Activated T-cell treated with anti-CD3 and anti-CD28 coated beads for 4 hours (primary cell): ENCODE results near the gene PAPSS2.

ENCODE experiments used
- DNase-seq: peaks from one replicate; pipeline ENCODE4 v3.0.0-alpha.2; 2020

Gene PAPSS2

DNA sequence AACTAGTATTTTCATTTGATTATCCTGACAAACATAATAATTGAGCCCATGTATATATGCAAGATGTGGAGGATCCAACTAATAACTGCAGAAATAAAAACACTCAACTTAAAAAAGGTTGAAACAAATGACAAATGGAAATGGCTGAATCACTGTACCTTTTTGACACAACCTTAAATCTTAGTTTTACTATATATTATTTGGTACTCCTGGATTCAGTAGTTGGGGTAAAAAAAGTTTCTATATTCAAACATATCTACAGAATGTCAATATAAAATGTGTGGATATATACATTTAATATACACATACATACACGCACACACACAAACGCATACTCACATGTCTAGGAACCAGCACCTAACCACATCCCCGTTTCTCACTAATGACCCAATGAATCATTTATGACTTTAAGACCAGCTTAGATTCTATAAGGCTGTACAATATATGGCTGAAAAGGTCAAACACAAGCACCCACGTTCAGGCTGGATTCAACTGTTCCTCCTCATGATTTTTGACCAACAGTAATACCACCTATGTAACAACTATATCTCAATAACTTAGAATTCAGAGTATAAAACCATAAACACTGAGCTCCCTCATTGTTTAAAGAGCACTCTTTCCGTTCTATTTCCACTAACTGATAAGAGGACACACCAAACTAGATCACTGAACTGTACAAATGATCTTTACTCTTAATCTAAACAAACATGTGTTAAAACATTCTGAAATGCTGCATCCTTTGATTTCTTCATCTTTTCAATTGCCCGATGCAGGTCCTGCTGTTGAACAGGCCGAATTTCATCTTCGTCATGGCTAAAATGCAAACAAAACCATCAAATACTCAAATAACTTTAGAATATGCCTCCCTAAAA is 94.6 kb downstream of the PAPSS2 start:
- DNase-seq, result no peak

GRCh38 chr10:87757685-87758084 is 98.0 kb downstream of the PAPSS2 start:
- no peak for DNase-seq

DNA sequence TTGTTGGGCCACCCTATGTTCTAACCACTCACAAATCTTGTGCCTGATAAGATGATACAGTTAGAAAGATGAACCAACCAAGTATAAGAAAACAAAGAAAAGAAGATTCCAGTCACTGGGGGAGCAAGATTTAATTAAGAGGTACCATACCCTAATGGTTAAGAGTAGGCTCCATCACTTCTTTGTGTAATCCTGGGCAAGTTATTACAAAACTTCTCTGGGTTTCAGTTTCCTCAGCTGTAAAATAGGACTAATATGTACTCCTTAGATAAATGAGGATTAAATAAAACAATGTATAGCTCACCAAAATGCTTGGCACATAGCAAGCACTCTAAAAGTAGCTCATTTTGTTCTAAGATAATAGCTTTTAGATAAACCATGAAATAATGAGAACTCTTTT is 99.9 kb downstream of the PAPSS2 start:
- no peak for DNase-seq

DNA sequence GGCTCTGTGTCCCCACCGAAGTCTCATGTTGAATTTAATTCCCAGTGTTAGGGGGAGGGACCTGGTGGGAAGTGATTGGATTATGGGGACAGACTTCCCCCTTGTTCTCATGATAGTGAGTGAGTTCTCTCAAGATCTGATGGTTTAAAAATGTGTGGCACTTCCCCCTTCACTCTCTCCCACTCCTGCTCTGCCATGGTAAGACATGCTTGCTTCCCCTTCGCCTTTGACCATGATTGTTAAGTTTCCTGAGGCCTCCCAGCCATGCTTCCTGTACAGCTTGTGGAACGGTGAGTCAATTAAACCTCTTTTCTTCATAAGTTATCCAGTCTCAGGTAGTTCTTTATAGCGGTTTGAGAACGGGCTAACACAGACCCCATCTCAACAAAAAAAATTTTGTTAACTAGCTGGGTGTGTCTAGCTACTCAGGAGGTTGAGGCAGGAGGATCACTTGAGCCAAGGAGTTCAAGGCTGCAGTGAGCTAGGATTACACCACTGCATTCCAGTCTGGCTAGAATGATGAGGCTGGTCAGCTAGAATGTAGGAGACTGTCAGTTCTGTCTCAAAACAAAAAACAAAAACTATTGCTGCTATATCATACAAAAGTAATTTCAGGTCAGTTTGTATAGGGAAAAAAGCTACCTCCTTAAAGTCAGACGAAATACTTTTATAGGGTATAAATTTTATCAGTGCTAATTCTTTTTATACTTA is 100.7 kb downstream of the PAPSS2 start:
- no peak for DNase-seq

- no peak for DNase-seq
Measured at GRCh38 chr10:87761153-87761552, 101.5 kb downstream of the PAPSS2 start.

DNA sequence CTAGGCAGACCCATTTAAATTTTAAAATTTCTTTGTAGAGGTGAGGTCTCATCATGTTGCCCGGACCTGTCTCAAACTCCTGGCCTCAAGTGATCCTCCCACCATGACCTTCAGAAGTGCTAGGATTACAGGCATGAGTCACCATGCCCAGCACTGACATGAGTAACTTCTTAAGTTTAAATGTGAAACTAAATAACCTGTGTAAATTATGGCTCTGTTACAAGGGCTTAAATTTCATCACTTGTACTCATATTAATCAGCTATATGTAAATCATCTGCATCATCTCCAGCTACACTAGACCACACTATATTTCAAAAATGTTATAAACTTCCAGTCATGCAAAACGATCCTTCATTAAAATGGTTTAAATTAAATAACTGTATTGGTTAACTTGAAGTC is 102.2 kb downstream of the PAPSS2 start:
- no peak for DNase-seq

GRCh38 chr10:87763086-87763861 is 103.6 kb downstream of the PAPSS2 start:
- no peak for DNase-seq

DNA sequence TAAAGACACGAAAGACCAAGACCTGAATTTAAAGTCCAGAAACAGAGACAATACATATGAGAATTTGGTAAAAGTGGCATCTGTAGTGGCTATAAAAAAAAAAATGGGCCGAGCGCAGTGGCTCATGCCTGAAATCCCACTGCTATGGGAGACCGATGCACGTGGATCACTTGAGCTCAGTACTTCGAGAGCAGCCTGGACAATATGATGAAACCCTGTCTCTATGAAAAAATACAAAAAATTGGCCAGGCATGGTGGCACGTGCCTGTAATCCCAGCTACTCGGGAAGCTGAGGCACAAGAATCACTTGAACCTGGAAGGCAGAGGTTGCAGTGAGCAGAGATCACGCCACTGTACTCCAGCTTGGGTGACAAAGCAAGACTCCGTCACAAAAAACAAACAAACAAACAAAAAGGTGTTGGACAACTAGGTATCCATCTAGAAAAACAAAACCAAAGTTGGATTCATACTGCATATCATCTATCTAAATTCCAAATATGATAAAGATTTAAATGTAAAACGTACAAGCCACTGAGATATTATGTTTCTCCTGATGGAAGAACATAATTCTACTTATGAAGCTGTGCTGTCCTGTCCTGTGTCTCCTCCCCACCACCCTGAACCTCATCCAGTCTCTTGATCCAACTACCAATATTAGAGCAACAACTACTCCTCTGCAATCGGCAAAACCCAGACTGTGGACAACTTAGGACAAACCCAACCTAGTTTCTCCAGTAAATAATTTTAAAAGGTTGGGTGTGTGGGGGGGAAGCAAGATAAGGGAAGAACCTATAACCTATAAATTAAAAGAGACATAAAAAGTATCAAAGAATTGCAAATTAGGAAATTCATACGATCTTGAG is 104.6 kb downstream of the PAPSS2 start:
- no peak for DNase-seq

GRCh38 chr10:87765666-87766376 is 106.1 kb downstream of the PAPSS2 start:
- DNase-seq, result no peak

GRCh38 chr10:87767253-87767652 is 107.6 kb downstream of the PAPSS2 start:
- DNase-seq, result no peak

DNA sequence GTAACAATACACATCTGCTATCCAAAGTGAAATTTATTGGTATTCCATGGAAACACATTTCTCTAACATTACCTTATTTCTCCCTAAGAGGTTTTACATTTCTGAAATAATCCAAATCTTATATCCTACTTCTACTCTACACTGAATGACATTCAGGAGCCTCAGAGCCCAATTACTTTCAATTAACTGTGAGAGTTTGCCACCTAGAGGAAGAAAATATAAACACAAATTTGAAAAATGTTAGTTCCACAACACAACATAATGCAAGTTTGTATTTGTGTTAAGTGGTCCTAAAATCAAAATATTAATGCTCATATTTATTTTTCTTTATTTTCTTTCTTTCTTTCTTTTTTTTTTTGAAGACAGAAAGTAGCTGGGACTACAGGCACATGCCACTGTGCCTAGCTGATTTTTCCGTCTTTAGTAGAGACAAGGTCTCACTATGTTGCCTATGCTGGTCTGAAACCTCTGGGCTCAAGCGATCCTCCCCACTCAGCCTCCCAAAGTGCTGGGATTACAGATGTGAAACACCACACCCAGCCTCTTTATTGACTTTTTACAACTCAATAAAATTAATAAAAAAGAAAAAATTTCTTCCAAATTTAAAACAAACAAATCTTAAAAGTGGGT is 112.3 kb downstream of the PAPSS2 start:
- no peak for DNase-seq

DNA sequence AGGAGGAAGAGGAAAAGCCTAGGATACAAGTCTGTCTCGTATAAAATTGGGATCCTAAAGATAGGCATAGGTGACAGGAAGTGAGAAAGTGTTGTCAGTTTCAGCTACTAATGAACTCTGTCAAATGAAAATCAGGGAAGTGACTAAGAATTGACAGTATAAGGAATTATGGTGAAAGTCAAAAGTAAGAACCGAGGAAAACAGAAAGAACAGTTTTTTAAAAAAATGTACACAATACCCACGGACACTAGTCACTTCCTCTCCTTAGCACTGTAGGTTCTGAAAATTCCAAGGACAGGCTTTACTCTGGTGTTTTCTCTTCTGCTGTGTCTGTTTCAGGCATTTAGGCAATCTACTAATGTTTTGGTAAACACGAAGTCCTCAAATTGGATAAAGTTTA is 116.1 kb downstream of the PAPSS2 start:
- DNase-seq, result no peak

DNA sequence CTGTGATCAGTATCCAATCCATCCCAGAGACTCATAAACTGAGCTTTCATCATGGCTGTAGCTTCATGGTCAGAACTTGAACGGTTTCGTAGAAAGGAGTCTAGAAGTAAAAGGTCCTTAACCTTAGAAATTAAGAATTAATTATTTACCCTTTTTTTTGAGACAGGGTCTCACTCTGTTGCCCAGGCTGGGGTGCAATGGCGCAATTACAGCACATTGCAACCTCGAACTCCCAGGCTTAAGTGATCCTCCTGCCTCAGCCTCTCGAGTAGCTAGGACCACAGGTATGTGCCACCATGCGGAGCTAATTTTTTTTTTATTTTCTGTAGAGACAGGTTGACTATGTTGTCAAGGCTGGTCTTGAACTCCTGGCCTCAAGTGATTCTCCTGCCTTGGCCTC is 116.7 kb downstream of the PAPSS2 start:
- no peak for DNase-seq

DNA sequence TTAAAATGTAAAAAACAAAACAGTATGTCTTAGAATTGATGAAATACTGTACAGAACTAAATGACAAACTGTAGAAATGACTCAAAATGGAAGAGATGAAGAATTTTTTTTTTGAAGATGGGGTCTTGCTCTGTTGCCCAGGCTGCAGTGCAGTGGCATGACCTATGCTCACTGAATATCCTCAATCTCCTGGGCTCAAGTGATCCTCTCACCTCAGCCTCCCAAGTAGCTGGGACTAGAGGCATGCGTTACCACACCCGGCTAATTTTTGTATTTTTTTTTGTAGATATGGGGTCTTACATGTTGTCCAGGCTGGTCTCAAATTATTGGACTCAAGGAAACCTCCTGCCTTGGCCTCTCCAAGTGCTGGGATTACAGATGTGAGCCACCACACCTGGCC is 121.9 kb downstream of the PAPSS2 start:
- no peak for DNase-seq

DNA sequence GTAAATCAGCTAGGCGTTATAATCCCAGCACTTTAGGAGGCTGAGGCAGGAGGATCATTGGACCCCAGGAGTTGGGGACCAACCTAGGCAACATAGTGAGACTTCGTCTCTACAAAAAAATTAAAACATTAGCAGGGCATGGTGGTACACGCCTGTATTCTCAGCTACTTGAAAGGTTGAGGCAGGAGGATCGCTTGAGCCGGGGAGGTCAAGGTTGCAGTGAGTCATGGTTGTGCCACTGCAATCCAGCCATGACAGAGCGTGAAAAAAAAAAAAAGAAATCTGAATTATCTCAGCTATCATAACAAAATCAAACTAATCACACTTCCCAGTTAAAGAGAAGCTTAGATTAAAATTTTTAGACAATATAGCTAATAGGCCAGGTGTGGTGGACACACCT is 123.0 kb downstream of the PAPSS2 start:
- DNase-seq, result no peak

- no peak for DNase-seq
Measured at GRCh38 chr10:87786421-87786820, 126.7 kb downstream of the PAPSS2 start.

DNA sequence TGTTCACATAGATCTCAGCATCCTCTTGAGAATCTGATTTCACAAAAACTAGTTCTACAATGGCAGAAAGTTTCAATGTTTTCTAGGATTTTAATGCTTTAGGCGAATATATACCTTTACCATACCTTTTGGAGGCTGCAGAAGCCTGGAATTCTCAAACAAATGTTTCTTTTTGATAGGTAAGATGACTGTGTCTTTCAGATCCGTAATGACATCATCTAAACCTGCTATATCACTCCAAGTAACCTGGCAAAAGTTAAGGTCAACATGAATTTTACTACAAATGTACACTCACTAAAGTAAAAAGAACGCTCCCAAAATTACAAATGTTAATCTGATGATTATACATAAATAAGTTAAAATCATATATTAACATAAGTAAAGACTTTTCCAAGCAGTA is 130.5 kb downstream of the PAPSS2 start:
- no peak for DNase-seq

- DNase-seq, result no peak
Measured at GRCh38 chr10:87794285-87794684, 134.6 kb downstream of the PAPSS2 start.
